Measurements from ENCODE around the gene FSTL5.

Gene FSTL5

GRCh38 chr4:161403781-161404180, 760.0 kb downstream of the FSTL5 start:
- Histone ChIP-seq H3K18ac (ENCODE audit: low read depth in 1 of 2, low read length in 2 of 2) (peak overlapping the region; percentile 44 to 72), H2AFZ (ENCODE audit: low read depth, low read length) (no peak overlapping the region), H3K14ac (ENCODE audit: low read length in 2 of 2) (no peak overlapping the region), H3K4me2 (ENCODE audit: low read length, poor library complexity, severe bottlenecking) (no peak overlapping the region), H3K4me3 (ENCODE audit: insufficient read depth in 1 of 2, low read depth in 1 of 2, low read length in 2 of 2) (no peak overlapping the region), H2BK120ac (ENCODE audit: low read depth, low read length) (no peak overlapping the region), H4K8ac (ENCODE audit: low read length) (no peak overlapping the region), H3K27ac (ENCODE audit: low read length, poor library complexity, severe bottlenecking) (no peak overlapping the region), H2BK12ac (ENCODE audit: low read length in 2 of 2) (peak overlapping the region in 1 of 2 experiments; percentile 94), H3K9me3 (ENCODE audit: control insufficient read depth, low read length) (peaks cover 25% of the 10 kb centered on the region), H2BK15ac (ENCODE audit: low read depth, poor library complexity, severe bottlenecking) (no peak overlapping the region), H3K23ac (ENCODE audit: low read length in 2 of 2) (no peak overlapping the region), H3K4ac (ENCODE audit: low read depth in 1 of 2, low read length in 2 of 2) (peak overlapping the region; percentile 21 to 38), H3K79me1 (replicated peaks; ENCODE audit: low read length, poor library complexity, severe bottlenecking) (no peaks in the 10 kb centered on the region), H4K91ac (ENCODE audit: low read length) (no peak overlapping the region), H2BK5ac (ENCODE audit: low read depth, low read length, poor library complexity, severe bottlenecking) (no peak overlapping the region), H3K36me3 (ENCODE audit: control insufficient read depth in 1 of 2, insufficient read depth in 2 of 2, low read depth in 1 of 2, low read length in 2 of 2) (no peaks in the 10 kb centered on the region), H3K27me3 (ENCODE audit: control insufficient read depth in 1 of 2, insufficient read depth in 1 of 2, low read length in 2 of 2) (no peaks in the 10 kb centered on the region), H3K9ac (ENCODE audit: low read length) (no peak overlapping the region), H3K4me1 (ENCODE audit: control insufficient read depth, insufficient read depth, low read depth, low read length) (no peaks in the 10 kb centered on the region), H2AK5ac (ENCODE audit: low read length, severe bottlenecking) (no peak overlapping the region)
- WGBS: 91% methylated on average over 3 of the region's 3 CpGs
- peak; percentile 35 for DNase-seq

- Histone ChIP-seq H3K27ac (ENCODE audit: low read length, poor library complexity, severe bottlenecking) (no peak overlapping the region), H3K4me2 (ENCODE audit: low read length, poor library complexity, severe bottlenecking) (no peak overlapping the region), H3K4me3 (ENCODE audit: insufficient read depth in 1 of 2, low read depth in 1 of 2, low read length in 2 of 2) (no peak overlapping the region), H3K23ac (ENCODE audit: low read length in 2 of 2) (no peak overlapping the region), H3K79me1 (replicated peaks; ENCODE audit: low read length, poor library complexity, severe bottlenecking) (no peaks in the 10 kb centered on the region), H3K4me1 (ENCODE audit: control insufficient read depth, insufficient read depth, low read depth, low read length) (no peaks in the 10 kb centered on the region), H3K9ac (ENCODE audit: low read length) (no peak overlapping the region), H2AFZ (ENCODE audit: low read depth, low read length) (no peak overlapping the region), H3K18ac (ENCODE audit: low read depth in 1 of 2, low read length in 2 of 2) (no peak overlapping the region), H3K9me3 (ENCODE audit: control insufficient read depth, low read length) (no peaks in the 10 kb centered on the region), H2BK120ac (ENCODE audit: low read depth, low read length) (no peak overlapping the region), H4K91ac (ENCODE audit: low read length) (no peak overlapping the region), H4K8ac (ENCODE audit: low read length) (no peak overlapping the region), H3K27me3 (ENCODE audit: control insufficient read depth in 1 of 2, insufficient read depth in 1 of 2, low read length in 2 of 2) (no peaks in the 10 kb centered on the region), H3K14ac (ENCODE audit: low read length in 2 of 2) (no peak overlapping the region), H2BK5ac (ENCODE audit: low read depth, low read length, poor library complexity, severe bottlenecking) (no peak overlapping the region), H2BK15ac (ENCODE audit: low read depth, poor library complexity, severe bottlenecking) (no peak overlapping the region), H2BK12ac (ENCODE audit: low read length in 2 of 2) (no peak overlapping the region), H3K36me3 (ENCODE audit: control insufficient read depth in 1 of 2, insufficient read depth in 2 of 2, low read depth in 1 of 2, low read length in 2 of 2) (no peaks in the 10 kb centered on the region), H2AK5ac (ENCODE audit: low read length, severe bottlenecking) (no peak overlapping the region), H3K4ac (ENCODE audit: low read depth in 1 of 2, low read length in 2 of 2) (no peak overlapping the region)
- 85% methylated on average over 3 of the region's 3 CpGs for WGBS
- DNase-seq: no peak
Observed at GRCh38 chr4:161393602-161394001, 770.2 kb downstream of the FSTL5 start.

GRCh38 chr4:161382655-161383054, 781.1 kb downstream of the FSTL5 start:
- DNase-seq: no peak
- H3K9me3 ChIP-seq (ENCODE audit: control insufficient read depth, low read length): no peaks in the 10 kb centered on the region
- H2BK15ac ChIP-seq (ENCODE audit: low read depth, poor library complexity, severe bottlenecking): no peak overlapping the region
- H3K36me3 ChIP-seq (ENCODE audit: control insufficient read depth in 1 of 2, insufficient read depth in 2 of 2, low read depth in 1 of 2, low read length in 2 of 2): no peaks in the 10 kb centered on the region
- H4K91ac ChIP-seq (ENCODE audit: low read length): no peak overlapping the region
- H3K14ac ChIP-seq (ENCODE audit: low read length in 2 of 2): no peak overlapping the region
- no peaks in the 10 kb centered on the region for H3K79me1 ChIP-seq (replicated peaks; ENCODE audit: low read length, poor library complexity, severe bottlenecking)
- no peaks in the 10 kb centered on the region for H3K4me1 ChIP-seq (ENCODE audit: control insufficient read depth, insufficient read depth, low read depth, low read length)
- H2AK5ac ChIP-seq (ENCODE audit: low read length, severe bottlenecking): no peak overlapping the region
- no peaks in the 10 kb centered on the region for H3K27me3 ChIP-seq (ENCODE audit: control insufficient read depth in 1 of 2, insufficient read depth in 1 of 2, low read length in 2 of 2)
- no peak overlapping the region for H3K27ac ChIP-seq (ENCODE audit: low read length, poor library complexity, severe bottlenecking)
- no peak overlapping the region for H2BK12ac ChIP-seq (ENCODE audit: low read length in 2 of 2)
- H2BK120ac ChIP-seq (ENCODE audit: low read depth, low read length): no peak overlapping the region
- no peak overlapping the region for H3K4ac ChIP-seq (ENCODE audit: low read depth in 1 of 2, low read length in 2 of 2)
- no peak overlapping the region for H4K8ac ChIP-seq (ENCODE audit: low read length)
- no peak overlapping the region for H3K4me2 ChIP-seq (ENCODE audit: low read length, poor library complexity, severe bottlenecking)
- no peak overlapping the region for H3K4me3 ChIP-seq (ENCODE audit: insufficient read depth in 1 of 2, low read depth in 1 of 2, low read length in 2 of 2)
- H3K18ac ChIP-seq (ENCODE audit: low read depth in 1 of 2, low read length in 2 of 2): no peak overlapping the region
- H3K9ac ChIP-seq (ENCODE audit: low read length): no peak overlapping the region
- WGBS: 93% methylated on average over 6 of the region's 6 CpGs
- no peak overlapping the region for H2BK5ac ChIP-seq (ENCODE audit: low read depth, low read length, poor library complexity, severe bottlenecking)
- H2AFZ ChIP-seq (ENCODE audit: low read depth, low read length): no peak overlapping the region
- H3K23ac ChIP-seq (ENCODE audit: low read length in 2 of 2): no peak overlapping the region

- Histone ChIP-seq H2BK5ac (ENCODE audit: low read depth, low read length, poor library complexity, severe bottlenecking) (no peak overlapping the region), H3K9ac (ENCODE audit: low read length) (no peak overlapping the region), H2AFZ (ENCODE audit: low read depth, low read length) (no peak overlapping the region), H3K18ac (ENCODE audit: low read depth in 1 of 2, low read length in 2 of 2) (no peak overlapping the region), H3K4me3 (ENCODE audit: insufficient read depth in 1 of 2, low read depth in 1 of 2, low read length in 2 of 2) (no peak overlapping the region), H3K4me1 (ENCODE audit: control insufficient read depth, insufficient read depth, low read depth, low read length) (no peaks in the 10 kb centered on the region), H2BK12ac (ENCODE audit: low read length in 2 of 2) (no peak overlapping the region), H3K14ac (ENCODE audit: low read length in 2 of 2) (no peak overlapping the region), H2BK120ac (ENCODE audit: low read depth, low read length) (no peak overlapping the region), H3K23ac (ENCODE audit: low read length in 2 of 2) (no peak overlapping the region), H4K8ac (ENCODE audit: low read length) (no peak overlapping the region), H3K4me2 (ENCODE audit: low read length, poor library complexity, severe bottlenecking) (no peak overlapping the region), H2BK15ac (ENCODE audit: low read depth, poor library complexity, severe bottlenecking) (no peak overlapping the region), H3K27me3 (ENCODE audit: control insufficient read depth in 1 of 2, insufficient read depth in 1 of 2, low read length in 2 of 2) (no peaks in the 10 kb centered on the region), H3K4ac (ENCODE audit: low read depth in 1 of 2, low read length in 2 of 2) (no peak overlapping the region), H2AK5ac (ENCODE audit: low read length, severe bottlenecking) (no peak overlapping the region), H3K36me3 (ENCODE audit: control insufficient read depth in 1 of 2, insufficient read depth in 2 of 2, low read depth in 1 of 2, low read length in 2 of 2) (no peaks in the 10 kb centered on the region), H3K27ac (ENCODE audit: low read length, poor library complexity, severe bottlenecking) (no peak overlapping the region), H4K91ac (ENCODE audit: low read length) (no peak overlapping the region), H3K9me3 (ENCODE audit: control insufficient read depth, low read length) (peaks cover 22% of the 10 kb centered on the region), H3K79me1 (replicated peaks; ENCODE audit: low read length, poor library complexity, severe bottlenecking) (no peaks in the 10 kb centered on the region)
- no peak for DNase-seq
Observed at GRCh38 chr4:161376275-161376674, 787.5 kb downstream of the FSTL5 start.
